PC-9 (cell line): Measurements from ENCODE around the gene CDK5RAP1. TPM values are rescaled to one million over a fixed set of nuclear protein-coding genes. Genes with fewer than 3 reads are reported as not detected.

Experiments used
- BruUV-seq: library from RNA; stranded (reverse); fragments of 400-500 nt; replicated peaks from 2 replicates; lab custom pipeline; 2021; lab: Mats Ljungman, UMichigan
- CTCF ChIA-PET: fragments of 300-600 bp; sonication (Branson Sonifier 250); formaldehyde crosslinking; loops from one replicate; lab custom pipeline; 2022; ENCODE audit warnings: antibody characterized with exemption; lab: Charles Lee
- POLR2A ChIA-PET: fragments of 300-600 bp; sonication (Branson Sonifier 250); formaldehyde crosslinking; loops from one replicate; lab custom pipeline; 2022; ENCODE audit warnings: antibody characterized with exemption; ENCODE audit not compliant: unreplicated experiment; lab: Charles Lee
- DNase-seq, 2 experiments: peaks; one replicate each; pipeline versions ENCODE4 v3.0.0 to v3.0.0-alpha.2; 2015 to 2022; ENCODE audit warnings: mixed read lengths in 1 of 2
- H2AFZ ChIP-seq: fragments of 200-600 bp; sonication (generic); 2 replicates; pipeline ENCODE4 v1.8.1; 2017; ENCODE audit warnings: antibody characterized with exemption
- H3F3A ChIP-seq: fragments of 200-600 bp; sonication (generic); 2 replicates; pipeline ENCODE4 v1.8.1; 2017; ENCODE audit warnings: antibody characterized with exemption, mild to moderate bottlenecking, low read depth; ENCODE audit not compliant: insufficient read depth
- H3K27ac ChIP-seq: fragments of 200-600 bp; sonication (generic); 2 replicates; pipeline ENCODE4 v1.6.1; 2016; ENCODE audit warnings: mixed run types
- H3K27me3 ChIP-seq: fragments of 200-600 bp; sonication (generic); 2 replicates; pipeline ENCODE4 v1.6.1; 2016; ENCODE audit warnings: low read depth, mixed run types; ENCODE audit not compliant: insufficient read depth
- H3K36me3 ChIP-seq: fragments of 200-600 bp; sonication (generic); 2 replicates; pipeline ENCODE4 v1.6.1; 2016; ENCODE audit warnings: low read depth, mixed run types
- H3K4me1 ChIP-seq: fragments of 200-600 bp; sonication (generic); replicated peaks from 2 replicates; pipeline ENCODE4 v1.6.1; 2016; ENCODE audit warnings: mixed run types; ENCODE audit not compliant: insufficient read depth
- H3K4me2 ChIP-seq: fragments of 200-600 bp; sonication (generic); 2 replicates; pipeline ENCODE4 v1.6.1; 2017; ENCODE audit warnings: mixed run types
- H3K4me3 ChIP-seq: fragments of 200-600 bp; sonication (generic); 2 replicates; pipeline ENCODE4 v1.6.1; 2016; ENCODE audit warnings: mixed run types
- H3K79me2 ChIP-seq: fragments of 200-600 bp; sonication (generic); 2 replicates; pipeline ENCODE4 v1.6.1; 2017; ENCODE audit warnings: low read depth, mixed run types
- H3K9me2 ChIP-seq: fragments of 200-600 bp; sonication (generic); 2 replicates; pipeline ENCODE4 v1.8.1; 2017; ENCODE audit warnings: mild to moderate bottlenecking; ENCODE audit not compliant: insufficient read depth
- H3K9me3 ChIP-seq: fragments of 200-600 bp; sonication (generic); 2 replicates; pipeline ENCODE4 v1.8.1; 2016; ENCODE audit warnings: low read depth; ENCODE audit not compliant: insufficient read depth
- H4K20me1 ChIP-seq: fragments of 200-600 bp; sonication (generic); 2 replicates; pipeline ENCODE4 v1.8.1; 2017; ENCODE audit not compliant: insufficient read depth
- CTCF ChIP-seq: fragments of 200-600 bp; sonication (generic); conservative IDR thresholded peaks from 2 replicates; pipeline ENCODE4 v1.6.1; 2017; ENCODE audit warnings: mixed run types, antibody characterized with exemption, mild to moderate bottlenecking, moderate library complexity
- EZH2 ChIP-seq: fragments of 200-600 bp; sonication (generic); IDR thresholded peaks from 2 replicates; pipeline ENCODE4 v1.8.0; 2017; ENCODE audit warnings: antibody characterized with exemption, low read depth
- intact Hi-C: fragments of 100-400 bp; cut with micrococcal nuclease; formaldehyde crosslinking; loops from one replicate; pipeline ENCODE4 v1.10.0; 2022; ENCODE audit not compliant: unreplicated experiment
- total RNA-seq: library from RNA; stranded (reverse); gene quantifications from 2 replicates; pipeline ENCODE4 v1.2.3, GENCODE V29; 2021

The CDK5RAP1 gene
- total RNA-seq, 1 experiment from 2014 or later = 45.3 TPM

GRCh38 chr20:33437141-33437911 is 36.0 kb upstream of the CDK5RAP1 start:
- CTCF ChIA-PET = interaction anchor here (1.2 kb wide), 1 partner anchor 14 kb away, joined by 5 read pairs; no protein-coding TSS in a partner anchor

GRCh38 chr20:33434434-33434833 is 33.1 kb upstream of the CDK5RAP1 start:
- no peaks in the 10 kb centered on the region for H3K9me3 ChIP-seq
- no peak overlapping the region for H2AFZ ChIP-seq
- H4K20me1 ChIP-seq = no peaks in the 10 kb centered on the region
- no peak overlapping the region for H3K4me2 ChIP-seq
- CTCF ChIA-PET = no interaction called here
- no peak for DNase-seq
- POLR2A ChIA-PET = interaction anchor here (0.6 kb wide), 1 partner anchor 70 kb away, joined by 3 read pairs; no protein-coding TSS in a partner anchor
- H3K27me3 ChIP-seq = no peaks in the 10 kb centered on the region
- no peaks in the 10 kb centered on the region; the same call in 1 of the 2 replicates for H3F3A ChIP-seq
- TF ChIP-seq CTCF = no peak
- no peak for TF ChIP-seq EZH2
- H3K4me3 ChIP-seq = no peak overlapping the region
- no peaks in the 10 kb centered on the region for H3K4me1 ChIP-seq
- no peaks in the 10 kb centered on the region for H3K79me2 ChIP-seq
- no peaks in the 10 kb centered on the region for H3K36me3 ChIP-seq
- intact Hi-C loops = no loop called here
- BruUV-seq = no TSS peak
- no peak overlapping the region for H3K27ac ChIP-seq
- H3K9me2 ChIP-seq = no peaks in the 10 kb centered on the region

More at GRCh38 chr20:33437141-33437911, 36.0 kb upstream of the CDK5RAP1 start:
- Histone ChIP-seq H3K79me2 (no peaks in the 10 kb centered on the region), H3K36me3 (no peaks in the 10 kb centered on the region), H3K27me3 (no peaks in the 10 kb centered on the region), H4K20me1 (no peaks in the 10 kb centered on the region), H2AFZ (no peak overlapping the region), H3K4me2 (no peak overlapping the region), H3F3A (peaks cover 8% of the 10 kb centered on the region), H3K4me1 (no peaks in the 10 kb centered on the region), H3K4me3 (no peak overlapping the region), H3K9me2 (no peaks in the 10 kb centered on the region), H3K27ac (no peak overlapping the region), H3K9me3 (no peaks in the 10 kb centered on the region)
- no peak for DNase-seq
- no peak for TF ChIP-seq EZH2
- TF ChIP-seq CTCF = no peak
- POLR2A ChIA-PET = no interaction called here
- intact Hi-C loops = no loop called here
- BruUV-seq = no TSS peak

GRCh38 chr20:33433465-33434234 is 32.3 kb upstream of the CDK5RAP1 start:
- no TSS peak for BruUV-seq
- ChIA-PET POLR2A (no interaction called here), CTCF (no interaction called here)
- Histone ChIP-seq H3K79me2 (no peaks in the 10 kb centered on the region), H3K9me2 (no peaks in the 10 kb centered on the region), H4K20me1 (no peaks in the 10 kb centered on the region), H3K9me3 (no peaks in the 10 kb centered on the region), H3K27ac (no peak overlapping the region), H3K36me3 (no peaks in the 10 kb centered on the region), H2AFZ (no peak overlapping the region), H3K4me3 (no peak overlapping the region), H3K4me2 (no peak overlapping the region), H3F3A (no peaks in the 10 kb centered on the region; the same call in 1 of the 2 replicates), H3K4me1 (no peaks in the 10 kb centered on the region), H3K27me3 (no peaks in the 10 kb centered on the region)
- intact Hi-C loops = no loop called here
- no peak for TF ChIP-seq EZH2
- no peak for TF ChIP-seq CTCF
- peak in 1 of 2 experiments; percentile 36 for DNase-seq
